DOHH2 (cell line): ENCODE measurements around the gene RBM20.

Experiments used
- H3F3A ChIP-seq: fragments of 200-600 bp; sonication (generic), shearing (Covaris generic); 2 replicates; pipeline ENCODE4 v1.6.0; 2016; ENCODE audit warnings: antibody characterized with exemption, mild to moderate bottlenecking; ENCODE audit not compliant: control insufficient read depth, insufficient read depth
- H3K27ac ChIP-seq: fragments of 200-600 bp; sonication (generic); 2 replicates; pipeline ENCODE4 v1.5.1; 2014; ENCODE audit warnings: low read depth, mild to moderate bottlenecking, low read length, moderate library complexity
- H3K27me3 ChIP-seq: fragments of 200-600 bp; sonication (generic); 2 replicates; pipeline ENCODE4 v1.6.1; 2014; ENCODE audit warnings: mild to moderate bottlenecking, low read length, mixed read lengths; ENCODE audit not compliant: control insufficient read depth
- H3K36me3 ChIP-seq: fragments of 200-600 bp; sonication (generic); 2 replicates; pipeline ENCODE4 v1.6.1; 2014; ENCODE audit warnings: mild to moderate bottlenecking, low read length, moderate library complexity, mixed read lengths; ENCODE audit not compliant: control insufficient read depth
- H3K4me1 ChIP-seq: fragments of 200-600 bp; sonication (generic); 2 replicates; pipeline ENCODE4 v1.6.1; 2014; ENCODE audit warnings: mild to moderate bottlenecking, low read length, mixed read lengths; ENCODE audit not compliant: control insufficient read depth
- H3K4me2 ChIP-seq: fragments of 200-600 bp; sonication (generic); 2 replicates; pipeline ENCODE4 v1.6.0; 2014; ENCODE audit warnings: mild to moderate bottlenecking, low read length, moderate library complexity
- H3K4me3 ChIP-seq: fragments of 200-600 bp; sonication (generic); 2 replicates; pipeline ENCODE4 v1.5.1; 2014; ENCODE audit warnings: mild to moderate bottlenecking, low read length, mixed read lengths
- H3K79me2 ChIP-seq: fragments of 200-600 bp; sonication (generic); 2 replicates; pipeline ENCODE4 v1.6.1; 2014; ENCODE audit warnings: mild to moderate bottlenecking, low read length, mixed read lengths; ENCODE audit not compliant: control insufficient read depth
- H3K9me2 ChIP-seq: fragments of 200-600 bp; sonication (generic); replicated peaks from 2 replicates; pipeline ENCODE4 v1.6.1; 2014; ENCODE audit warnings: mild to moderate bottlenecking, low read length, mixed read lengths; ENCODE audit not compliant: control insufficient read depth
- H3K9me3 ChIP-seq: fragments of 200-600 bp; sonication (generic); 2 replicates; pipeline ENCODE4 v1.6.1; 2014; ENCODE audit warnings: antibody characterized with exemption, low read length, mixed read lengths; ENCODE audit not compliant: control insufficient read depth, insufficient read depth
- H4K20me1 ChIP-seq: fragments of 200-600 bp; sonication (generic); 2 replicates; pipeline ENCODE4 v1.6.0; 2014; ENCODE audit warnings: low read depth, mild to moderate bottlenecking, antibody characterized with exemption, low read length, moderate library complexity; ENCODE audit not compliant: control insufficient read depth, insufficient read depth
- EZH2phosphoT487 ChIP-seq: fragments of 200-600 bp; sonication (generic); IDR thresholded peaks from 2 replicates; pipeline ENCODE4 v1.6.1; 2017; ENCODE audit warnings: borderline replicate concordance, mild to moderate bottlenecking, antibody characterized with exemption, low read length, moderate library complexity, mixed read lengths
- TF ChIP-seq, protein P1 (sequence below): fragments of 200-600 bp; sonication (generic); IDR thresholded peaks from one replicate; pipeline ENCODE4 v1.5.1; 2014; ENCODE audit warnings: antibody characterized with exemption, mild to moderate bottlenecking, low read depth, low read length; ENCODE audit not compliant: poor library complexity, severe bottlenecking

RBM20 gene

DNA sequence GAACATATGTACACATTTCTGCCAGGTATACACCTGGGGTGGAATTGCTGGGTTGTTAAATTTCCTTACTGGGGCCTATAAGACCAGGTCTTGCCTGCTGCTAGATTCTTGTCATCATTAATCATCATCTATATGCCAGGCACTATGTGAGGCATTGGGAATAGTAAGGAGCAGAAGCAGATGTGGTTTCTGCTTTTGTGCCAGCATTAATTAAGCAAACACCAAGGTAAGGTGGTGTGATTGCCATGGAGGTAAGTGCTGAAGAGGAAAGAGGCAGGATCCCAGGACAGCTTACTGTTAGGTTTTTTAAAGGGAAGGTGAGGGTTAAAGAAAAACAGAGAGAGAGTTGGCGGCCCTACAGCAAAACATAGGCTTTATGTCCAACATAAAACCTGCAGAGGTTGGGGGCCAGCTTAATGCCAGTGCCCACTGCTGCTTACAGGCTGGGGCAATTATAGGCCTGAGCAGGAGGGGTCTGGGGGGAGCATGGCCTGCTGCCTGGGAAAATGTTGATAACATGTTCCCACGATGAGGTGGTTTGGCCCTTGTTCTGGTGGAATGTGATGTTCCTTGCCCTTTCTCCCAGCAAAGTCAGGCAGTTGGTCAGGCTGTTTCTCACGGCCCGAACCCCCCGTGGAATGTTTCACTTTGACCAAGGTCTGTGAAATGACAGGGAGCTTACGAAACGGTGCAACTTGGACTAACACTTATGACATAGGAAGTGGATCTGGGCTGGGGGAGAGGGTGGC, 93.9 kb downstream of the RBM20 start:
- Histone ChIP-seq H3K4me1 (no peaks in the 10 kb centered on the region), H3K27ac (no peak overlapping the region), H3K4me3 (no peak overlapping the region), H4K20me1 (no peaks in the 10 kb centered on the region), H3K9me2 (no peaks in the 10 kb centered on the region), H3K9me3 (no peaks in the 10 kb centered on the region), H3K79me2 (no peaks in the 10 kb centered on the region), H3F3A (no peaks in the 10 kb centered on the region), H3K4me2 (no peak overlapping the region), H3K27me3 (peaks cover 16% of the 10 kb centered on the region), H3K36me3 (no peaks in the 10 kb centered on the region)
- TF ChIP-seq, protein P1, sequence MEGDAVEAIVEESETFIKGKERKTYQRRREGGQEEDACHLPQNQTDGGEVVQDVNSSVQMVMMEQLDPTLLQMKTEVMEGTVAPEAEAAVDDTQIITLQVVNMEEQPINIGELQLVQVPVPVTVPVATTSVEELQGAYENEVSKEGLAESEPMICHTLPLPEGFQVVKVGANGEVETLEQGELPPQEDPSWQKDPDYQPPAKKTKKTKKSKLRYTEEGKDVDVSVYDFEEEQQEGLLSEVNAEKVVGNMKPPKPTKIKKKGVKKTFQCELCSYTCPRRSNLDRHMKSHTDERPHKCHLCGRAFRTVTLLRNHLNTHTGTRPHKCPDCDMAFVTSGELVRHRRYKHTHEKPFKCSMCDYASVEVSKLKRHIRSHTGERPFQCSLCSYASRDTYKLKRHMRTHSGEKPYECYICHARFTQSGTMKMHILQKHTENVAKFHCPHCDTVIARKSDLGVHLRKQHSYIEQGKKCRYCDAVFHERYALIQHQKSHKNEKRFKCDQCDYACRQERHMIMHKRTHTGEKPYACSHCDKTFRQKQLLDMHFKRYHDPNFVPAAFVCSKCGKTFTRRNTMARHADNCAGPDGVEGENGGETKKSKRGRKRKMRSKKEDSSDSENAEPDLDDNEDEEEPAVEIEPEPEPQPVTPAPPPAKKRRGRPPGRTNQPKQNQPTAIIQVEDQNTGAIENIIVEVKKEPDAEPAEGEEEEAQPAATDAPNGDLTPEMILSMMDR, result no peak
- TF ChIP-seq EZH2phosphoT487, result no peak

DNA sequence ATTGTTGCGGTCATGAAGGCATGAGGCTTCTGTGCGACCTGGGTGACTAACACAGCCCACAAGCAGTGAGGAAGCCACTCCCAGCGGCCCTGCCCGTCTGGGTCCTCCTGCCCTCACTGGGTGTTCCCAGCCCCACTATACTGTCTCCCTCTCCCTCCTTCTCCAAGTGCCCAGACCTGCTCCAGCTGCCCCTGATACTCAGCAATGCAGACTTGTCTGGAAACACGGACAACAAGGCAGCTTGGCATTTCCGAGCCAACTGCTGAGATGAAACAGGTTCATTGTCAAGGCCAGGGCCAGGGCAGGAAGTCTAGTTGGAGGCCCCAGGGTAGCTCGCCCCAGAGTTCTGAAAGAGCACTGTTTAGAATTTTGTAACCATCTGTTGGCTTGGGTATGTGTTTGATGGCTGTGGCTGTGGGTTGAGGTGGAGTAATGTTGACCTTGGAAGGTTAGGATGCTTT, 95.7 kb downstream of the RBM20 start:
- no peak overlapping the region for H3K4me2 ChIP-seq
- H3F3A ChIP-seq, result no peaks in the 10 kb centered on the region
- no peaks in the 10 kb centered on the region for H3K79me2 ChIP-seq
- no peak overlapping the region for H3K4me3 ChIP-seq
- TF ChIP-seq, protein P1, result no peak
- no peak for TF ChIP-seq EZH2phosphoT487
- H3K27me3 ChIP-seq, result 0 out of 2 replicates have a peak, but pooled peaks cover under 1% of the 10 kb centered on the region
- H4K20me1 ChIP-seq, result no peaks in the 10 kb centered on the region
- no peak overlapping the region for H3K27ac ChIP-seq
- H3K9me2 ChIP-seq, result no peaks in the 10 kb centered on the region
- H3K36me3 ChIP-seq, result no peaks in the 10 kb centered on the region
- H3K4me1 ChIP-seq, result peaks cover 7% of the 10 kb centered on the region
- H3K9me3 ChIP-seq, result no peaks in the 10 kb centered on the region

DNA sequence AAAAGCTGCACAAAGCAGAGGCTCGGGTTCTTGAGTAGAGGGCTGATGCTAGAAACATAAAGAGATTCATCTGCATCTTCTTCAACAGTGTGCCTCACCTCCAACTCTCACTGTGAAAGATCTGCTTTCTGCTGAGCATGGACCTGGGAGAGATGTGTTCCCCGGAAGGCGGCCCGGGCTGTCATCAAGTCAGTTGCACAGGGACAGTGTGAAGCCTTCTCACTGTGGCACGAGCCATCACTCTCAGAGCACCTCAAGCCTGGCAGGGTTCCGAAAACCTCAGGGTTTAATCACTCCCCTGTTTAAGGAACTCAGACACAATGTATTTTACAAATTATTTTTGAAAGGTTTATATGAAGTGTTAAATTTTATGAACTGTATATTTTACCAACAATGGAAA, 98.7 kb downstream of the RBM20 start:
- Histone ChIP-seq H3K27me3 (no peaks in the 10 kb centered on the region), H3K4me3 (no peak overlapping the region), H3K27ac (no peak overlapping the region), H3K36me3 (no peaks in the 10 kb centered on the region), H3K79me2 (no peaks in the 10 kb centered on the region), H3K9me3 (no peaks in the 10 kb centered on the region), H4K20me1 (no peaks in the 10 kb centered on the region), H3K9me2 (no peaks in the 10 kb centered on the region), H3F3A (no peaks in the 10 kb centered on the region), H3K4me2 (no peak overlapping the region), H3K4me1 (peaks cover 25% of the 10 kb centered on the region)
- TF ChIP-seq, protein P1, result no peak
- no peak for TF ChIP-seq EZH2phosphoT487
